ENCODE data around the gene CCIN. TPM values are rescaled to one million over a fixed set of nuclear protein-coding genes. Genes with fewer than 3 reads are reported as not detected.

The CCIN gene
- total and polyA plus RNA-seq, 2 of the 13 experiments (the other 11 are each of a cell fraction or from before 2014, with no cell fraction given), result not detected

GRCh38 chr9:36190388-36191289, 21.5 kb downstream of the CCIN start, which contains the start of gene CLTA (continued):
- 0 out of 2 replicates have a peak, but pooled peaks have one; percentile 24 for TF ChIP-seq STAT5B (CRISPR knock-in tag; IDR thresholded peaks at IDR 0.05)
- TF ChIP-seq ZNF562 (CRISPR knock-in tag; IDR thresholded peaks at IDR 0.05; ENCODE audit: borderline replicate concordance), result no peak
- TF ChIP-seq, protein P1, sequence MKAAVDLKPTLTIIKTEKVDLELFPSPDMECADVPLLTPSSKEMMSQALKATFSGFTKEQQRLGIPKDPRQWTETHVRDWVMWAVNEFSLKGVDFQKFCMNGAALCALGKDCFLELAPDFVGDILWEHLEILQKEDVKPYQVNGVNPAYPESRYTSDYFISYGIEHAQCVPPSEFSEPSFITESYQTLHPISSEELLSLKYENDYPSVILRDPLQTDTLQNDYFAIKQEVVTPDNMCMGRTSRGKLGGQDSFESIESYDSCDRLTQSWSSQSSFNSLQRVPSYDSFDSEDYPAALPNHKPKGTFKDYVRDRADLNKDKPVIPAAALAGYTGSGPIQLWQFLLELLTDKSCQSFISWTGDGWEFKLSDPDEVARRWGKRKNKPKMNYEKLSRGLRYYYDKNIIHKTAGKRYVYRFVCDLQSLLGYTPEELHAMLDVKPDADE (CRISPR knock-in tag; IDR thresholded peaks at IDR 0.05), result peak; percentile 89
- 0 out of 2 replicates have a peak, but pooled peaks have one; percentile 27 for TF ChIP-seq CCDC6 (CRISPR knock-in tag; IDR thresholded peaks at IDR 0.05)
- no peak for TF ChIP-seq ZNF660 (CRISPR knock-in tag; IDR thresholded peaks at IDR 0.05; ENCODE audit: borderline replicate concordance, low read depth)
- no peak for TF ChIP-seq ZFP36L2 (CRISPR knock-in tag; IDR thresholded peaks at IDR 0.05)
- no peak for TF ChIP-seq NR2F1 (CRISPR knock-in tag; IDR thresholded peaks at IDR 0.05)
- TF ChIP-seq RAD51 (IDR thresholded peaks at IDR 0.05; ENCODE audit: borderline replicate concordance), result 0 out of 2 replicates have a peak, but pooled peaks have one; percentile 27
- TF ChIP-seq ZNF234 (CRISPR knock-in tag; conservative IDR thresholded peaks at IDR 0.05), result no peak
- peak; percentile 49; the same call in 1 of the 2 replicates for TF ChIP-seq ZNF570 (CRISPR knock-in tag; IDR thresholded peaks at IDR 0.05; ENCODE audit: borderline replicate concordance)
- TF ChIP-seq HMGA1 (CRISPR knock-in tag; conservative IDR thresholded peaks at IDR 0.05), result no peak
- TF ChIP-seq, protein P2, sequence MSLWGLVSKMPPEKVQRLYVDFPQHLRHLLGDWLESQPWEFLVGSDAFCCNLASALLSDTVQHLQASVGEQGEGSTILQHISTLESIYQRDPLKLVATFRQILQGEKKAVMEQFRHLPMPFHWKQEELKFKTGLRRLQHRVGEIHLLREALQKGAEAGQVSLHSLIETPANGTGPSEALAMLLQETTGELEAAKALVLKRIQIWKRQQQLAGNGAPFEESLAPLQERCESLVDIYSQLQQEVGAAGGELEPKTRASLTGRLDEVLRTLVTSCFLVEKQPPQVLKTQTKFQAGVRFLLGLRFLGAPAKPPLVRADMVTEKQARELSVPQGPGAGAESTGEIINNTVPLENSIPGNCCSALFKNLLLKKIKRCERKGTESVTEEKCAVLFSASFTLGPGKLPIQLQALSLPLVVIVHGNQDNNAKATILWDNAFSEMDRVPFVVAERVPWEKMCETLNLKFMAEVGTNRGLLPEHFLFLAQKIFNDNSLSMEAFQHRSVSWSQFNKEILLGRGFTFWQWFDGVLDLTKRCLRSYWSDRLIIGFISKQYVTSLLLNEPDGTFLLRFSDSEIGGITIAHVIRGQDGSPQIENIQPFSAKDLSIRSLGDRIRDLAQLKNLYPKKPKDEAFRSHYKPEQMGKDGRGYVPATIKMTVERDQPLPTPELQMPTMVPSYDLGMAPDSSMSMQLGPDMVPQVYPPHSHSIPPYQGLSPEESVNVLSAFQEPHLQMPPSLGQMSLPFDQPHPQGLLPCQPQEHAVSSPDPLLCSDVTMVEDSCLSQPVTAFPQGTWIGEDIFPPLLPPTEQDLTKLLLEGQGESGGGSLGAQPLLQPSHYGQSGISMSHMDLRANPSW (CRISPR knock-in tag; IDR thresholded peaks at IDR 0.05; ENCODE audit: borderline replicate concordance), result no peak; the same call in 1 of the 2 replicates
- peak; percentile 10; the same call in 1 of the 2 replicates for TF ChIP-seq HMG20A (CRISPR knock-in tag; IDR thresholded peaks at IDR 0.05; ENCODE audit: borderline replicate concordance)
- peak; percentile 86; the same call in 1 of the 2 replicates for TF ChIP-seq ZNF33B (CRISPR knock-in tag; IDR thresholded peaks at IDR 0.05)
- 0 out of 2 replicates have a peak, but pooled peaks have one; percentile 18 for TF ChIP-seq SIX4 (CRISPR knock-in tag; IDR thresholded peaks at IDR 0.05)
- TF ChIP-seq CENPX (CRISPR knock-in tag; IDR thresholded peaks at IDR 0.05), result no peak
- TF ChIP-seq RBAK (CRISPR knock-in tag; IDR thresholded peaks at IDR 0.05), result no peak
- peak; percentile 85; the same call in 1 of the 2 replicates for TF ChIP-seq ZNF235 (CRISPR knock-in tag; IDR thresholded peaks at IDR 0.05; ENCODE audit: borderline replicate concordance)
- TF ChIP-seq MBD4 (IDR thresholded peaks at IDR 0.05; ENCODE audit: borderline replicate concordance, low read length), result no peak
- no peak for TF ChIP-seq KDM1A (CRISPR knock-in tag; IDR thresholded peaks at IDR 0.05)
- TF ChIP-seq, protein P3, sequence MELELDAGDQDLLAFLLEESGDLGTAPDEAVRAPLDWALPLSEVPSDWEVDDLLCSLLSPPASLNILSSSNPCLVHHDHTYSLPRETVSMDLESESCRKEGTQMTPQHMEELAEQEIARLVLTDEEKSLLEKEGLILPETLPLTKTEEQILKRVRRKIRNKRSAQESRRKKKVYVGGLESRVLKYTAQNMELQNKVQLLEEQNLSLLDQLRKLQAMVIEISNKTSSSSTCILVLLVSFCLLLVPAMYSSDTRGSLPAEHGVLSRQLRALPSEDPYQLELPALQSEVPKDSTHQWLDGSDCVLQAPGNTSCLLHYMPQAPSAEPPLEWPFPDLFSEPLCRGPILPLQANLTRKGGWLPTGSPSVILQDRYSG (CRISPR knock-in tag; IDR thresholded peaks at IDR 0.05), result 0 out of 2 replicates have a peak, but pooled peaks have one; percentile 81
- TF ChIP-seq RFXANK (CRISPR knock-in tag; IDR thresholded peaks at IDR 0.05), result peak; percentile 22; the same call in 1 of the 2 replicates
- no peak for TF ChIP-seq CENPT (CRISPR knock-in tag; IDR thresholded peaks at IDR 0.05; ENCODE audit: low read depth)
- TF ChIP-seq MEF2D (CRISPR knock-in tag; IDR thresholded peaks at IDR 0.05), result peak; percentile 54; the same call in 1 of the 2 replicates
- peak in 1 of 2 experiments; percentile 73; a peak in 2 of 4 replicates for TF ChIP-seq KLF16 (CRISPR knock-in tag; IDR thresholded peaks at IDR 0.05)

All from HepG2 (cell line).